ENCODE results near the gene MAGEA12.
"Not testable (repeated sequence)": the region's sequence is repeated elsewhere in the genome, so short reads cannot be mapped to it uniquely, and the experiment has no call there.

DNA sequence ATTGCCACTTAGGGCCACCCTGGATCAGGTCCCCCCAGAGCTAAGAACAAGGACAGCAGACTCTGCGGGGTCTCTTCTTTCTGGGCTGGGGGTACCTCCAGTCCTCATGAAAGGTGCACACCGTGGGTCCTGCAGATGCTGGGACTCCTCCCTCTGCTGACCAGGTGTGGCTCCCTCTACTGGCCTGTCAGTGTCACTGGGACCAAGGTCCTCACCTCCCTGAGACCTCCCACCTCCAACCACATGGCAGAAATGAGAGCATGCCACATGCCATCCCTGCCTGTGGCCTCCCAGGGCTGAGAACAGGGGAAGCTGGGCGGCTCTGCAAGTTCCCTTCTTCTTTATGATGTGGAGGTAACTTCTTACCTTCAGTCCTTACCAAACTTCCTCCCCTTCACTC lies 53.5 kb downstream of the MAGEA12 start:
- not testable (repeated sequence) for TF ChIP-seq ZNF274 (IDR thresholded peaks at IDR 0.05; ENCODE audit: low read depth, low read length); YY1 (IDR thresholded peaks at IDR 0.05; ENCODE audit: insufficient read depth, insufficient read length); SUZ12 (IDR thresholded peaks at IDR 0.05; ENCODE audit: extremely low read depth, insufficient read depth, insufficient read length)
